ENCODE results near the gene DAPK1. TPM values are rescaled to one million over a fixed set of nuclear protein-coding genes. Genes with fewer than 3 reads are reported as not detected.

Gene DAPK1
- total RNA-seq, 8 experiments from 2014 or later = 31.6 to 466 (median 50.0) TPM

DNA sequence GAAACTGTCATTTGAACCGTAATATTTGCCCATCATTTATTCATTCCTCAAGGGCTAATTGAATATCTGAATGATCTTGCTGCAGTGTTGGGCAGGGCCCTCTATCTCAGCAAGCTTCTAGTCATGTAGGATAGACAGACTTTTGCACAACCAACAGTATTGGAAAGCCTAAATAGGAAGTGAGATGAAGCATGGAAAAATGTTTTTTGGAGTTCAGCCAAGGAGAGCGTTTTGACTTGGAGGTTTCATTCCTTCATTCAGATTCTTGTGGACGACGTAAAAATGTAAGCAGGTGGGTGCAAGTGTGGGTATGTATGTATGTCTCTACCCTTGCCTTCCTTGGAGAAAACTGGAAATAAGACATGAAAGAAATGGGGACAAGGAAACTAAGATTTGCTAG lies 15.5 kb downstream of the DAPK1 start:
- in situ Hi-C loops (cut with MboI; ENCODE audit: low pct_unique_long_range_greater_than_20kb in 2 of 9, low sequenced_read_pairs in 9 of 9, unreplicated experiment in 9 of 9) = loop anchor here in 1 of 9 experiments (25.0 kb wide), 2 partner anchors 149 to 176 kb away; no protein-coding TSS in a partner anchor
- WGBS, 10 experiments = 9 to 100% (median 85%) methylated on average over 1 to 4 of the region's 4 CpGs
- Histone ChIP-seq H3K27ac (no peak overlapping the region), H3K4me3 (no peak overlapping the region), H3K4me1 (replicated peaks in 1 of 2) (peaks cover 12 to 28% of the 10 kb centered on the region in 2 donors)
- no peak for ATAC-seq (replicated peaks in 6 of 8)

- WGBS, 10 experiments = 77 to 100% (median 91%) methylated on average over 1 to 3 of the region's 3 CpGs; no CpG with 5 or more reads in 6 of the 10 experiments
- in situ Hi-C loops (cut with MboI; ENCODE audit: low pct_unique_long_range_greater_than_20kb in 2 of 9, low sequenced_read_pairs in 9 of 9, unreplicated experiment in 9 of 9) = loop anchor here in 1 of 9 experiments (25.0 kb wide), 2 partner anchors 148 to 177 kb away; no protein-coding TSS in a partner anchor
These were observed 16.3 kb downstream of the DAPK1 start for GRCh38 chr9:87513880-87514535.

DNA sequence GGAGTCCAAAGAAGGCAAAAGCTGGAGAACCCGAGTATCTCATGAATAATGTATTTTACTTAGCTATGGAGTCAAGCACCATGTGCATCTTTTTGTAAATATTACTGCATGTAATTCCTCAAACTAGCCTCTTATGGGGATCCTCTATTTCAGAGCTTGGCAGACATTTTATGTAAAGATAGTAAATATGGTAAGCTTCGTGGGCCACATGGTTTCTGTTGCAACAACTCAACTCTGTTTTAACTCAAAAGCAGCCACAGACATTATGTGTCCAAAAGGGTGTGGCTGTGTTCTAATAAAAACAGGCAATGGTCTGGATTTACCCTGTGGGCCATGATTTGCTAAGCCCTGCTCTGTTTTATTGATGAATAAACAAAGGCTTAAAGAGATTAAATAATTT lies 17.3 kb downstream of the DAPK1 start:
- no peak overlapping the region for H3K27ac ChIP-seq
- H3K4me1 ChIP-seq (replicated peaks in 1 of 2) = peaks cover 12 to 30% of the 10 kb centered on the region in 2 donors
- no peak overlapping the region for H3K4me3 ChIP-seq
- 0 to 100% (median 80%) methylated on average over 1 to 2 of the region's 2 CpGs; no CpG with 5 or more reads in 1 of the 10 experiments for WGBS, 10 experiments
- ATAC-seq (replicated peaks in 6 of 8) = peak in 3 of 8 experiments; percentile 79 to 81 (median 79)
- in situ Hi-C loops (cut with MboI; ENCODE audit: low pct_unique_long_range_greater_than_20kb in 2 of 9, low sequenced_read_pairs in 9 of 9, unreplicated experiment in 9 of 9) = loop anchor here in 1 of 9 experiments (25.0 kb wide), 2 partner anchors 147 to 178 kb away; no protein-coding TSS in a partner anchor

More at GRCh38 chr9:87513880-87514535, 16.3 kb downstream of the DAPK1 start:
- Histone ChIP-seq H3K4me3 (no peak overlapping the region), H3K4me1 (replicated peaks in 1 of 2) (peaks cover 12 to 28% of the 10 kb centered on the region in 2 donors), H3K27ac (no peak overlapping the region)
- ATAC-seq (replicated peaks in 6 of 8) = peak in 1 of 8 experiments; percentile 12

DNA sequence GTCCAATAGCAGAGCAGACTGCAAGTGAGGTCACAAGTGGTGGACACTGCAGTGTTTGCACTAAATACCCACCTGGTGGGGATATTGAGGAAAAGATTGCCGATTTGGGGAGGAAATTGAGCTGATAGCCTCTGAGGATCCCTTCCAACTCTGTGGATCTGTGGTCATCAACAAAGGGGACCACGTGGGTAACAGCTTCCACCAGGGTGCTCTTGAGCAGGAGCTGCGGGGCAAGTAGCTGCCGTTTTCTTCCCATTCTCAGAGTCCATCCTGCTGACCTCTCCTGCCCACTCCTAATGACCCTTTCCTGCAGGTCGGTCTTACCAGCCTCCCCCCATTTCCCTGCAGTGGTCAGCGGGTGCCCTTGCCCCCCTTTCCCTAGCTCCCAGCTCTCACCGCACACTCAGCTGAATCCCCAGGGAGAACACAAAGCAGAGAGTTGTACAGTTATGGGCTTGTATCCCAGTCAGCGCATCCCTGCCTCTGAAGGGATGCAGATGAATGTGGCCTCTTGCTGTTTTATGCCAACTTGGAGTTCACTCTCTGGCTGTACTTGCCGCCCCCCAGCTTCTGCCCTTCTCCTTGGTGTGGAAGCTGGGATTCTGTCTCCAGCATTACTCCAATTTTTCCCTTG lies 18.0 kb downstream of the DAPK1 start:
- ATAC-seq (replicated peaks in 6 of 8) = peak in 5 of 8 experiments; percentile 6 to 52 (median 23)
- Histone ChIP-seq H3K4me3 (no peak overlapping the region), H3K4me1 (replicated peaks in 1 of 2) (peaks cover 12 to 30% of the 10 kb centered on the region in 2 donors), H3K27ac (peak overlapping the region in 1 of 2 donors; percentile 19)
- in situ Hi-C loops (cut with MboI; ENCODE audit: low pct_unique_long_range_greater_than_20kb in 2 of 9, low sequenced_read_pairs in 9 of 9, unreplicated experiment in 9 of 9) = loop anchor here in 1 of 9 experiments (25.0 kb wide), 2 partner anchors 147 to 178 kb away; no protein-coding TSS in a partner anchor
- 70 to 100% (median 100%) methylated on average over 1 to 2 of the region's 9 CpGs; no CpG with 5 or more reads in 4 of the 10 experiments for WGBS, 10 experiments

DNA sequence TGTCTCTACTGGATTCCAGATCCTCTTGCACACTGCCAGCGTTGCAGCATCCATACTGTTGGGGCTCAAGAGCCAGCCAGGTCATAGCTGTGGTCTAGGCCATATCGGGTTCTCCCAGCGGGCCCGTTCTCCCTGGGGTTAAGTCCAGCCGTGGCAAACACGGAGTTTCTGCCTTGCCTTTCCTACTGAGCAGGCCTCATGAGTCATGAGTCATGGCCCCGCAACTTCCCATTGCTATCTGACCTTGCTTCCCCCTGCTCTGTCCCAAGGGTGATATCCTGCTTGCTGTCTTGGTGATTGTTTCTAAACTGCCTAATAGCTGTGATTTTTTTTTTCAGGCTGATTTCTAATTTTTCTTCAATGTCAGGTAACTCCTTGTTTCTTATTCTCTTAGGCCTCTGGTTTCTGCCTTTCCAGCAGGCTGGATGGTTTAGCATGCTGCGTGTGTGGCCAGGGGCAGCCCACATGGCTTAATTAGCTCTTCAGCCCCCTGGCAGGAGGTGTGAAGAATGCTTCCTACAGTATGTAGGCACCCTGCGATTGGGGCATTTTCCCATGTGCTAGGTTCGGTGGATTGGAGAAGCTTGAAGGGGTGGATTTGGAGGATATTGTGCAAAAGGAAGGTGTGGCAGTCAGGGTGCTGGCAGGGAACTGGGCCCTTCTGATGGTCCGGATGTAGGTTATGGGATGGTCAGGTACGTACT lies 18.7 kb downstream of the DAPK1 start:
- WGBS, 10 experiments = 66 to 100% (median 83%) methylated on average over 1 to 9 of the region's 12 CpGs; no CpG with 5 or more reads in 2 of the 10 experiments
- Histone ChIP-seq H3K27ac (peak overlapping the region in 1 of 2 donors; percentile 19), H3K4me3 (no peak overlapping the region), H3K4me1 (replicated peaks in 1 of 2) (peaks cover 12 to 30% of the 10 kb centered on the region in 2 donors)
- ATAC-seq (replicated peaks in 6 of 8) = peak in 7 of 8 experiments; percentile 7 to 95 (median 87)
- in situ Hi-C loops (cut with MboI; ENCODE audit: low pct_unique_long_range_greater_than_20kb in 2 of 9, low sequenced_read_pairs in 9 of 9, unreplicated experiment in 9 of 9) = loop anchor here in 1 of 9 experiments (25.0 kb wide), 2 partner anchors 146 to 179 kb away; no protein-coding TSS in a partner anchor

GRCh38 chr9:87516926-87517290 lies 19.2 kb downstream of the DAPK1 start:
- Histone ChIP-seq H3K4me1 (replicated peaks in 1 of 2) (peaks cover 12 to 30% of the 10 kb centered on the region in 2 donors), H3K27ac (no peak overlapping the region), H3K4me3 (no peak overlapping the region)
- no peak for ATAC-seq (replicated peaks in 6 of 8)
- in situ Hi-C loops (cut with MboI; ENCODE audit: low pct_unique_long_range_greater_than_20kb in 2 of 9, low sequenced_read_pairs in 9 of 9, unreplicated experiment in 9 of 9) = loop anchor here in 1 of 9 experiments (25.0 kb wide), 2 partner anchors 145 to 180 kb away; no protein-coding TSS in a partner anchor
- 92 to 100% (median 94%) methylated on average over 1 to 2 of the region's 3 CpGs; no CpG with 5 or more reads in 7 of the 10 experiments for WGBS, 10 experiments

GRCh38 chr9:87517732-87518131 lies 20.1 kb downstream of the DAPK1 start:
- in situ Hi-C loops (cut with MboI; ENCODE audit: low pct_unique_long_range_greater_than_20kb in 2 of 9, low sequenced_read_pairs in 9 of 9, unreplicated experiment in 9 of 9) = loop anchor here in 1 of 9 experiments (25.0 kb wide), 2 partner anchors 145 to 180 kb away; no protein-coding TSS in a partner anchor
- Histone ChIP-seq H3K27ac (no peak overlapping the region), H3K4me1 (replicated peaks in 1 of 2) (peaks cover 12 to 30% of the 10 kb centered on the region in 2 donors), H3K4me3 (no peak overlapping the region)
- WGBS, 10 experiments = 33 to 100% (median 83%) methylated on average over 1 to 6 of the region's 6 CpGs
- no peak for ATAC-seq (replicated peaks in 6 of 8)

DNA sequence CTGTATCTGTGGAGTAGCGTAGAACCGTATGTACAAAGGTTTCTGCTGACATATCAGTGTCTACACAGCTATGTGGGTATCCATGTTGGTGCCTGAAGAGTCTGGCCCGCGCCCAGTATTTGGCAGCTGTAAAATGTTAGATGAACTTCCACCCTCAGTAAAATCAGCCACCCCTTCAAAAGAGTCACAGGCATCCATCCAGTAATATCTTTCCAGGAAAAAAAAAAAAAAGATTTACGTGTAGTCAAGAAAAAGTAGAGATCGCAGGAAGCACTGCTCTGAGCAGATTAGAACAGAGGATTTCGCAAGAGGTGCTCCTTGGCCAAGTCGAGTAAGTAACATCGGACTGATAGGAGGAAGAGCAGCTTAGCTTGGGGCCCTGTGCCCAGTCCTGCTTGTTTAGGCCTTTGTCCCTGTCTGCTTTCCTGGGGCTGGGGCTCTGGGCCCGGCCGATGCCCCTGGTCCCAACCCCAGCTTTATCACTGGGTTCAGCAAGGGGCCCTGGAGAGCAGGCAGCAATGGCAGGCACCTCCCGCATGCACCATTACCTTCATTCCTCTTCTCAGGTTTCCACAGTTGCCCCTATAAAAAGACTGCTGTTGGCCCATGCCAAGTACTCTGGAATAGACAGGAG lies 21.2 kb downstream of the DAPK1 start:
- ATAC-seq (replicated peaks in 6 of 8) = no peak
- no peak overlapping the region for H3K27ac ChIP-seq
- 33 to 100% (median 85%) methylated on average over 1 to 9 of the region's 12 CpGs for WGBS, 10 experiments
- H3K4me3 ChIP-seq = no peak overlapping the region
- in situ Hi-C loops (cut with MboI; ENCODE audit: low pct_unique_long_range_greater_than_20kb in 2 of 9, low sequenced_read_pairs in 9 of 9, unreplicated experiment in 9 of 9) = loop anchor here in 1 of 9 experiments (25.0 kb wide), 2 partner anchors 143 to 182 kb away; no protein-coding TSS in a partner anchor
- peaks cover 12 to 29% of the 10 kb centered on the region in 2 donors for H3K4me1 ChIP-seq (replicated peaks in 1 of 2)

GRCh38 chr9:87519461-87519860 lies 21.8 kb downstream of the DAPK1 start:
- H3K4me3 ChIP-seq = no peak overlapping the region
- WGBS, 10 experiments = 0 to 100% (median 52%) methylated on average over 1 to 3 of the region's 3 CpGs; no CpG with 5 or more reads in 3 of the 10 experiments
- in situ Hi-C loops (cut with MboI; ENCODE audit: low pct_unique_long_range_greater_than_20kb in 2 of 9, low sequenced_read_pairs in 9 of 9, unreplicated experiment in 9 of 9) = loop anchor here in 1 of 9 experiments (25.0 kb wide), 2 partner anchors 143 to 182 kb away; no protein-coding TSS in a partner anchor
- no peak for ATAC-seq (replicated peaks in 6 of 8)
- no peak overlapping the region for H3K27ac ChIP-seq
- peaks cover 6 to 23% of the 10 kb centered on the region in 2 donors for H3K4me1 ChIP-seq (replicated peaks in 1 of 2)

DNA sequence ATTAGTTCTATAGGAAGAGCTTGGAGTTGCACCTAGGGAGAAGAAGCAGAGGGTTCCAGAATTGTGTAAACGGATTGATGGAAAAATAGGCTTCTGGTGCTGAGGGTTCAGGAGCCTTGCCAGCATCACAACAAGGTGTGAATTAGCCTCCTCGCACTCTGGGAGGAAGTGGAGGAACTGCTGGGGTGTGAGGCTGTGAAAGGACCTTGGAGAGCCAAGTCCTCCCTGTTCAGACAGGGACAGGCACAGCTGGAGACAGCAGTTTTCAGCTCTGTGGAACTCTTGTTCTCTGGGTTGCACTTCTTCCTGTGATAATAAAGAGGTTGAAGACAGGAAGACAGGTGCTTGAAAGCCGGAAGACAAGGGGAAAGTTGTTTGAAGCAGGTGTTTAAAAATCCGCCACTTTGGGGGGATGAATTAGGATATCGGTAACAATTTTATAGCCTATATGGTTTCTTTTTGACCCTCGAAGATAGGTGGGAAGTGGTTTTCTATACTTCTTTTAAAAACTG lies 22.6 kb downstream of the DAPK1 start:
- Histone ChIP-seq H3K27ac (no peak overlapping the region), H3K4me1 (replicated peaks in 1 of 2) (peaks cover 3 to 15% of the 10 kb centered on the region in 2 donors), H3K4me3 (no peak overlapping the region)
- WGBS, 10 experiments = 59 to 100% (median 91%) methylated on average over 2 to 6 of the region's 6 CpGs; no CpG with 5 or more reads in 1 of the 10 experiments
- ATAC-seq (replicated peaks in 6 of 8) = no peak
- in situ Hi-C loops (cut with MboI; ENCODE audit: low pct_unique_long_range_greater_than_20kb in 2 of 9, low sequenced_read_pairs in 9 of 9, unreplicated experiment in 9 of 9) = loop anchor here in 1 of 9 experiments (25.0 kb wide), 2 partner anchors 142 to 183 kb away; no protein-coding TSS in a partner anchor

GRCh38 chr9:87521834-87522233 lies 24.2 kb downstream of the DAPK1 start:
- H3K4me1 ChIP-seq (replicated peaks in 1 of 2) = peaks cover 0 to 2% of the 10 kb centered on the region in 2 donors

More at GRCh38 chr9:87521834-87522233, 24.2 kb downstream of the DAPK1 start:
- in situ Hi-C loops (cut with MboI; ENCODE audit: low pct_unique_long_range_greater_than_20kb in 2 of 9, low sequenced_read_pairs in 9 of 9, unreplicated experiment in 9 of 9) = loop anchor here in 1 of 9 experiments (25.0 kb wide), 2 partner anchors 140 to 185 kb away; no protein-coding TSS in a partner anchor
- 55 to 95% (median 71%) methylated on average over 3 to 7 of the region's 7 CpGs; no CpG with 5 or more reads in 2 of the 10 experiments for WGBS, 10 experiments
- no peak for ATAC-seq (replicated peaks in 6 of 8)
- no peak overlapping the region for H3K4me3 ChIP-seq
- H3K27ac ChIP-seq = no peak overlapping the region

All from motor neuron (in vitro differentiated cells).